GM21447 (cell line): ENCODE measurements around the gene SCFD2.

Experiments used
- ATAC-seq: cut with Tn5 transposase; IDR thresholded peaks from one replicate; pipeline ENCODE4 v1.9.1; 2021; ENCODE audit not compliant: unreplicated experiment

Gene SCFD2

DNA sequence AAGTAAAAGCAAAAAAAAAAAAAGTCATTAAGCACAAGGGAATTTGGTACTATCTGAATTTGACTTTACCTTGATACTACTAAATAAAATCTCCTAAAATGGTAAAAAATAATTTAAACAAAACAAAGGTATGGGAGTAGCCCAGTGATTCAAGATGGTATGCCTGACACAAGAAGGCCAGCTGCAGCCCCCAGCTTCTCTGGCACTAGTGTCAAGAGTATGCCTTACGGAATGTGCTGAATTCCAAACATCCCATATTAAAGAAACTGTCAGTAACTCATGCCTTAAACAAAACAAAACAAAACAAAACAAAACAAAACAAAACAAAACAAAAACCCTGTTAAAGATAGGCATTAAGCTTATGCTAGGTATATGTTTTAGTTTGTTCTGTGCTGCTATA, 422.9 kb downstream of the SCFD2 start:
- ATAC-seq = no peak

DNA sequence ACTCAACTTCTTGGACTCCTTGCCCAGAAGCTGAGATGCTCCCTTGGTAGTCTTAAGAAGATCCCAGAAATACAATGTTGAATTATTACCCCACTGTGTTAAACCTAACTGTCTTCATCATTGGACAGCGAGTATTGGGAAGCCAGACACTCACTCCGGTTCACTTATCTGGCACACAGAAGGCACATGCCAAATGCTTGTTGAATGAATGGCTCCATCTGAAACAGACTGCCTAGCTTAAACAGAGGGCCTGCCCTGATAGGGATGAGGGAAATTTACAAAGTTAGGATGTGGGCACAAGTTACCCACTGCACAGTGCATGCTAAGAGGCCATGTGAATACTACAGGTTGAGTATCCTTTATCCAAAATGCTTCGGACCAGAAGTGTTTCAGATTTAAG, 424.4 kb downstream of the SCFD2 start:
- no peak for ATAC-seq

DNA sequence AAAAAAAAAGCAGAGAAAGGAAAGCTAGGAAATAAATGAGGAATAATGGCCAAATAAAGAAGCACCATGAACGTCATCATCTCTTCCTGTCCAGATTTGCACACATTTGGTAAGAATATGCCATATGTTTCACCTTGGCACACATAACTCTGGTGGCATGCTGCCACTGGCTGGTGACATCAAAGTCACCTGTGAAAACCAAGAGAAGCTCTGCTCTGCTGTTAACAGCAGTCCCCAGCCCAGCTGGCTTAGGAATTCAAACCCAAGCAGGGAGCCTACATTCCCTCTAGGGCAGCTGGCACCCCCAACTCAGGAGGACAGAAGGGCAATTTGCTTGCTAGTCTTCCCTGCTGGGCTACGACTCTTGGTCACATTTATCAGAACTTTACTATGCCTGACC, 426.1 kb downstream of the SCFD2 start:
- no peak for ATAC-seq

GRCh38 chr4:52939325-52939724, 426.5 kb downstream of the SCFD2 start:
- no peak for ATAC-seq

- ATAC-seq = no peak
Observed at GRCh38 chr4:52937829-52938228, 428.0 kb downstream of the SCFD2 start.

GRCh38 chr4:52936729-52937128, 429.1 kb downstream of the SCFD2 start:
- ATAC-seq = no peak

- ATAC-seq = no peak
Observed at GRCh38 chr4:52935317-52935716, 430.5 kb downstream of the SCFD2 start.

DNA sequence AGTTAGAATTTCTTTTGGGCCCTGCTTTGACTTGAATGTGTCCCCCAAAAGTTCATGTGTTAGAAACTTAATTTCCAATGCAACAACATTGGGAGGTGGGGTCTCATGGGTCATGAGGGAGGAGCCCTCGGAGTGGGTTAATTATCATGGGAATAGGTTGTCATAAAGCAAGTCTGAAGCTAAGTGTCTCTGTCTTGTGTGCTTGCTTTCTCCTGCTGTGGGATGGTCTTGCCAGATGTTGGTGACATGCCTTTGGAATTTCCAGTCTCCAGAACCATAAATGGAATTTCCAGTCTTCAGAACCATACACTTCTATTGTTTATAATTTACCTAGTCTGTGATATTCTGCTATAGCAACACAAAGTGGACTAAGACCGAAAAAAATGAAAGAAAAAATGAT, 432.1 kb downstream of the SCFD2 start:
- no peak for ATAC-seq

DNA sequence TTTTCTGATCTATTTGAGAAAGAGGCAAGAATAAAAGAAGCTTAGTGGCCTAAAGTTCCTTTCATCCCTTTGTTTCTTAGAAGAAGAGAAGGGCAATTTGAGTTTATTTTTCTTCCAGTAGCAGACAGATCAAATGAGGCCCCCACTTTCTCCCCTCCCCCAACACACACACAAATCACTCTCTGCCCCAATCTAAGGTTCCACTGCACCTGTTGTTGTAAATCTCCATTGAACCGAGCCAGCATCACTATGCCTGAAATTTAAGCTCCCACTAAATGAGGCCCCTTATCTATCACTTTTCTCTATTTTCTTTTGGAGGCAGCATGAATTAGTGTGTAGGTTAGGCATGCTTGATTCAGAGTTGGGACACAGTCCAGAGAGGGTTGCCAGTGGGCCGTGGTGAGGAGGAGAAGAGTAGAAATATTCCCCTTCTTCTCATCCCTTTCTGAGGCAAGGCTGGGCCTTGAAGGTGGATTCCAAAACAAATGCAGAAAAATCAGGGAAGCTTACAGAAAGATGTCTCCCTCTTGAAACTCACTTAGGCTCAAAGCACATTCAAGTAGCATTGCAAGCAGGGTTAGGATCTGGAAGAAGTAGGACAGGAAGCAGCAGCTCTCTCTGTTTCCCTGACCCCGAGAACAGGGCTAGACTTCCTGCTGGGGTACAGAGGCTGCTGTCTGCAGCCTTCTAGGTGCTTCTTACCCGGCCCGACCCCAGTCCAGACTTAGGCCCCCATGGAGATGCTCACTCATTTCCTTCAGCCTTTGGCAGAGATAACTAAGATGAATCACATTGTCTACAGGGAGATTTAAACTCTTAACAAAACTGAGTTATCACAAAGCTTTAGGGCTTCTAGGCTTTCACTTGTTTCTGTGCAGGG, 433.0 kb downstream of the SCFD2 start:
- no peak for ATAC-seq

- no peak for ATAC-seq
Observed at GRCh38 chr4:52931243-52931642, 434.6 kb downstream of the SCFD2 start.

GRCh38 chr4:52926196-52926974, 439.5 kb downstream of the SCFD2 start:
- ATAC-seq = no peak

DNA sequence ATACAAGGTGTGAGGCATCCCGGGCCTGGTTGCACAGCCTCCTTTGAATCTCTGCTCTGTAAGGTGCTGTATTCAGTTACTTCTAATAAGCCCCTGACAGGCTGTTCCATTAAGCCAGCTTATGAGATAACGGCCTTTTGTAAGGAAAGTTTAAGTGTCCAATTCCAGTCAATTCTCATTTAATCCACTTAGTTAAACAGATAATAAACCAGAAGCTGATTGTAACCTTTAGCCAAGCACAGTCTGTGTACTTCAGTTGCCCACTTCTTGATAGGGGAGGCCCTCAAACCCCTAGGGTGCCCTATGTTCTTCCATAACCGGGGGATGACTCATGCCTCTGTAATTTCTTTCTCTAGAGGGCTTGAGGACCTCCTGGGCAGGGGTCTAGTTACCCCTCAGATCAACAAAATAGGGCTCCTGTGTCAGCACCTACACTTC, 440.3 kb downstream of the SCFD2 start:
- no peak for ATAC-seq

DNA sequence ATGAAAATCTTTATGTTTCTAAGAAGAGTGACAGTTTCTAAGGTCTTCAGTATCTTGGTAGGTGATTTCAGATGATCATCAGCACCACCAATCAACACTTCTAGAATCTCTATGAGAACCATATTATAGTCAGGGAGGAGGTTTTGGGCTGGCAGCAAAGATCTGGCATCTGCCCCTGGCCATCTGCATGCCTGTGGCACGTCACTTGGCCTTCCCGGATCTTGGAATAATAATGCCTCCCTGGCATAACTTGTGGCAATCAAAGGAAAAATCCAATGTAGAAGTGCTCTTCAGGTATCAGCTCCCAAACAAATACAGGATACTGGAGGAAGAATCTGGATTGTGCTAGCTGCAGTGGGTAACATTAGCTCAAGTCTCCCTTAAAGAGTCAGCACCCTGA, 446.4 kb downstream of the SCFD2 start:
- no peak for ATAC-seq

DNA sequence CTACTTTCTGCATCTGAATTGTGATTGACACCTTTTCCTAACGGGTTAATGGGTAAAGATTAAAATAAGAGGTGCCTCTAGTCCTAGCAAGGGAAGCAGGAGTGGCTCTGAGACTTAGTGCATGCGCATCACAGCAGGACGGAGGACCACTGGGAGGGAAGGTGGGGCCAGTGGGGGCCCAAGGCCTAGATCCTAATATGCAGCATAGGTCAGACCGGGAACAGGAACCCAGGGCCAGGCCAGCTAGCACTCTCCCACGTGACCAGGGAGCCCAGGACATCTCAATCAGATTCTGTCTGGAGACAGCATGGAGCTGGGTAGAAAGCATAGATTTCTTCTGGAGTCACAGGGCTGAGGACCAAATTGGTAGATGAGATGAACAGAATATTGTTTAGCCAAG, 448.0 kb downstream of the SCFD2 start:
- ATAC-seq = no peak

GRCh38 chr4:52915730-52916300, 450.0 kb downstream of the SCFD2 start:
- no peak for ATAC-seq

- no peak for ATAC-seq
Observed at GRCh38 chr4:52915191-52915590, 450.7 kb downstream of the SCFD2 start.

- ATAC-seq = no peak
Observed at GRCh38 chr4:52914051-52914605, 451.7 kb downstream of the SCFD2 start.

DNA sequence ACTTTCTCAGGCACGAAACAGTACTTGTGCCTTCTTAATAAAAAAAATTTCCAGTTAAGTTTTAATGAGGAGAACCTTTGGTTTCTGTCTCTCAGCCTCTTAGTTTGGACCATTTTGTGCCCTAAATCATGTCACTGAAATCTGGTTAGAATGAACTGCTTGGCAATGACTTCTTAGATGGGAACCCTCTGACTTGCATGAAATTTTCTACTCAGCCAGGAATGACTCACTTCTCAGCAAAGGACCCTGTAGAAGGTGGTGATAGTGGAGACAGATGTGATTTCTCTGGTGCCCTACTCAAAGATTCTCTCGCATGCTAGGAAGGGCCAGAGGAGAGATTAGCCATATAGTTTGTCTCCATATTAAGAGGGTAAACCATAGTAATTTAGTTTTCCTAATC, 453.3 kb downstream of the SCFD2 start:
- ATAC-seq = no peak

- peak; percentile 93 for ATAC-seq
Observed at GRCh38 chr4:52911684-52912294, 454.1 kb downstream of the SCFD2 start.

DNA sequence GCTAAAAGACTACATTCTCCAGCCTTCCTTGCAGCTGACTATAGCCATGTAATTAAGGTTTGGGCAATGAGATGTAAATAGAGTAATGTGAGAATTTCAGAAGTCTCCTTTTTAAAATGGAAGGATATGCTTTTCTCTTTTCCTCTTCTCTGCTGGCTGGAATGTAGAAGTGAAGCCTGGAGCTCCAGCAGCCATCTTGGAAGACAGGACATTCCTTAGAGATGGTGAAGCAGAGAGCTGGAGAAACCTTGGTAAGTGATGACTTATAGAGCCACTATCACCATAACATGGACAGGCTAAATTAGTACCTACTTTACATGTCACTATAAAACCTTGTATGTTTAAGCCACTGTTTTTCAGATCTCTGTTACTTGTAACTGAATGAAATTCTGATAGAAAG, 455.7 kb downstream of the SCFD2 start:
- no peak for ATAC-seq

- ATAC-seq = no peak
Observed at GRCh38 chr4:52907510-52907909, 458.4 kb downstream of the SCFD2 start.
